G401 (cell line): Measurements from ENCODE around the gene LRCH2. TPM values are rescaled to one million over a fixed set of nuclear protein-coding genes. Genes with fewer than 3 reads are reported as not detected.
"Not testable (repeated sequence)": the region's sequence is repeated elsewhere in the genome, so short reads cannot be mapped to it uniquely, and the experiment has no call there.

Source experiments
- DNase-seq: peaks from one replicate; pipeline ENCODE4 v3.0.0-alpha.2; 2015; ENCODE audit warnings: low spot score
- in situ Hi-C: cut with HindIII; loops from 2 replicates; pipeline ENCODE4 v1.10.0; 2016; ENCODE audit warnings: low sequenced_read_pairs, mixed read lengths
- total RNA-seq: library from RNA; depleted of rRNA; stranded (reverse); fragments of >200 nt; shearing (Covaris generic); gene quantifications from 2 replicates; pipeline ENCODE4 v1.2.3, GENCODE V29; 2014

The LRCH2 gene
- total RNA-seq, 1 experiment from 2014 or later, result 0.10 TPM

DNA sequence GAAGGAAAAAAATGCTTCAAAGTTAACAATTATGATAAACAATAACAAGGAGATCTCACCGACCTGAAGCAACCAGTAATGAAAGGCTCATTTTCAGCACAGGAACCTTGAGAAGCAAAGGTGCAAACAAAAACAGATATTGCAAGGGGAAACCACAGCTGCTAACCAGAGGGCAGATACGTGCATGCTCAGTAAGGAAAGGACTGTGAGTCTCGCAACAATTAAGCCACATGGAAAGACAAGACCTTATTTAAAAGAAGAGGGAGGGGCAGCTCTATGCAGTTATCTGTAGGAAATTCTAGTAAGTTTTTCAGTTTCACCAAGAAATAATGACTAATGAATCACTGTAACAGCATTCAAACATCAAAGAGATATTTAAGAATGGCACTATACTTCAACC, 19.3 kb downstream of the LRCH2 start:
- peak; percentile 9 for DNase-seq
- in situ Hi-C loops, result no loop called here

DNA sequence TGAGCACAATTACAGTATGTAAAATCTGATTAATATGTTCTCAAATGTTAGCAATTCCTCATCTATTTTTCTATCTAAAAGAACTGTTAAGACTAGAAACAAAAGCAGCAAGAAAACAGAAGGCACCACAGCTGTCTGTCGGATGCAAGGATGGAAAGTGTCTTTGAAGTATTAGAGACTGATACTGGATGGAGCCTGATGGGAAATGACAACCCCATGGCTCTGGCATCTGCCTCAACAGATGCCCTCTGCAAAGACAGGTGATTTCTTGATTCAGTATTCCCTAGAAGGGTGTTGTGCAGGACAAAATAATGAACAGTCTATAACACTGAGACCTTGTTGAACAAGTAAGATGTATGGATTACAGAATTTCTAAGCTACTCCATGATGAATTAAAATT, 19.7 kb downstream of the LRCH2 start:
- DNase-seq, result peak; percentile 53
- in situ Hi-C loops, result no loop called here

DNA sequence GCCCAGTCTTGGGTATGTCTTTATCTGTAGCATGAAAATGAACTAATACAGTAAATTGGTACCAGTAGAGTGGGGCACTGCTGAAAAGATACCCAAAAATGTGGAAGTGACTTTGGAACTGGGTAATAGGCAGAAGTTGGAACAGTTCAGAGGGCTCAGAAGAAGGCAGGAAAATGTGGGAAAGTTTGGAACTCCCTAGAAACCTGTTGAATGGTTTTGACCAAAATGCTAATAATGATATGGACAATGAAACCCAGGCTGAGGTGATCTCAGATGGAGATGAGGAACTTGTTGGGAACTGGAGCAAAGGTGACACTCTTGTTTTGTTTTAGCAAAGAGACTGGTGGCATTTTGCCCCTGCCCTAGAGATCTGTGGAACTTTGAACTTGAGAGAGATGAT, 24.3 kb downstream of the LRCH2 start:
- DNase-seq, in situ Hi-C loops: not testable (repeated sequence)

DNA sequence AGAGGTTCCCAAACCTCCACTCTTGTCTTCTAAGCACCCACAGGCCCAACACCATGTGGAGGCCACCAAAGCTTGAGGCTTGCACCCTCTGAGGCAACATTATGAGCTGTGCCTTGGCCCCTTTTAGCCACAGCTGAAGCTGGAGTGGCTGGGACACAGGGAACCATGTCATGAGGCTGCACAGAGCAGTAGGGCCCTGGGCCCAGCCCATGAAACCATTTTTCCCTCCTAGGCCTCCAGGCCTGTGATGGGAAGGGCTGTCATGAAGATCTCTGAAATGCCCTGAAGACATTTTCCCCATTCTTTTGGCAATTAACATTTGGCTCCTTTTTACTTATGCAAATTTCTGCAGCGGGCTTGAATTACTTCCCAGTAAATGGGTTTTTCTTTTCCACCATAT, 29.9 kb downstream of the LRCH2 start:
- no peak for DNase-seq
- in situ Hi-C loops, result no loop called here

DNA sequence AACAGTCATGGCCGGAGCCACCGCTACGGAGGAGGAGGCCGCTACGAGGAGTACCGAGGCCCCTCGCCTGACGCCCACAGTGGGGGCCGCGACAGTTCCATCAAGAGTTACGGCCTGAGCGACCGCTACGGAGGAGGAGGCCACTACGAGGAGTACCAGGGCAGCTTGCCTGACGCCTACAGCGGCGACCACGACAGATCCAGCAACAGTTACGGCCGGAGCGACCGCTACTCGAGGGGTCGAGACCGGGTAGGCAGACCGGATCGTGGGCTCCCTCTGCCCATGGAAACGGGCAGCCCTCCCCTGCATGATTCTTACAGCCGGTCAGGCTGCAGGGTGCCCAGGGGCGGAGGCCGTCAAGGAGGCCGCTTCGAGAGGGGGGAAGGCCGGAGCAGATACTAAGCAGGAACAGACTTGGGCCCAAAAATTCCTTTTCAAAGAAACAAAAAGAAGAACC, 41.6 kb downstream of the LRCH2 start:
- DNase-seq, result no peak
- in situ Hi-C loops, result no loop called here

DNA sequence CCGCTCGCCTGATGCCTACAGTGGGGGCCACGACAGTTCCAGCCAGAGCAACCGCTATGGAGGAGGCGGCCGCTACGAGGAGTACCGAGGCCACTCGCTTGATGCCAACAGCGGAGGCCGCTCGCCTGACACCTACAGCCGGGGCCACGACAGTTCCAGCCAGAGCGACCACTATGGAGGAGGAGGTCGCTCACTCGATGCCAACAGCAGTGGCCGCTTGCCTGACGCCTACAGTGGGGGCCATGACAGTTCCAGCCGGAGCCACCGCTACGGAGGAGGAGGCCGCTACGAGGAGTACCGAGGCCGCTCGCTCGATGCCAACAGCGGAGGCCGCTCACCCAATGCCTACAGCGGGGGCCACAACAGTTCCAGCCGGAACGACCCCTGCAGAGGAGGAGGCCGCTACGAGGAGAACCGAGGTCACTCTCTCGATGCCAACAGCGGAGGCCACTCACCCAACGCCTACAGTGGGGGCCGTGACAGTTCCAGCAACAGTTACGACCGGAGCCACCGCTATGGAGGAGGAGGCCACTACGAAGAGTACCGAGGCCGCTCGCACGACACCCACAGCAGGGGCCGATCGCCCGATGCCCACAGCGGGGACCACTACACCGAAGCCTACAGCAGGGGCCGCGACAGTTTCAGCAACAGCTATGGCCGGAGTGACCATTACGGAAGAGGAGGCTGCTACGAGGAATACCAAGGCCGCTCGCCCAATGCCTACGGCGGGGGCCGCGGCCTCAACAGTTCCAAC, 42.2 kb downstream of the LRCH2 start:
- DNase-seq, result no peak
- in situ Hi-C loops, result no loop called here

DNA sequence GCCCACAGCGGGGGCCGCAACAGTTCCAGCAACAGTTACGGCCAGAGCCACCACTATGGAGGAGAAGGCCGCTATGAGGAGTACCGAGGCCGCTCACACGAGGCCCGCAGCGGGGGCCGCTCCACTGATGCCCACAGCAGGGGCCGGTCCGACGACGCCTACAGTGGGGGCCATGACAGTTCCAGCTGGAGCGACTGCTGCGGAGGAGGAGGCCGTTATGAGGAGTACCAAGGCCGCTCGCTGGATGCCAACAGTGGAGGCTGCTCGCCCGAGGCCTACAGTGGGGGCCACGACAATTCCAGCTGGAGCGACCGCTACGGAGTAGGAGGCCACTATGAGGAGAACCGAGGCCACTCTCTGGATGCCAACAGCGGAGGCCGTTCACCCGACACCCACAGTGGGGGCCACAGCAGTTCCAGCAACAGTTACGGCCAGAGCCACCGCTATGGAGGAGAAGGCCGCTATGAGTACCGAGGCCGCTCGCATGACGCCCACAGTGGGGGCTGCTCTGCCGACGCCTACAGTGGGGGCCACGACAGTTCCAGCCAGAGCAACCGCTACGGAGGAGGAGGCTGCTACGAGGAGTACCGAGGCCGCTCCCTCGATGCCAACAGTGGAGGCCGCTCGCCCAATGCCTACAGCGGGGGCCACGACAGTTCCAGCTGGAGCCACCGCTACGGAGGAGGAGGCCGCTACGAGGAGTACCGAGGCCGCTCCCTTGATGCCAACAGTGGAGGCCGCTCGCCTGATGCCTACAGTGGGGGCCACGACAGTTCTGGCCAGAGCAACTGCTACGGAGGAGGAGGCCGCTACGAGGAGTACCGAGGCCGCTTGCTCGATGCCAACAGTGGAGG, 43.0 kb downstream of the LRCH2 start:
- DNase-seq, result no peak
- in situ Hi-C loops, result no loop called here

DNA sequence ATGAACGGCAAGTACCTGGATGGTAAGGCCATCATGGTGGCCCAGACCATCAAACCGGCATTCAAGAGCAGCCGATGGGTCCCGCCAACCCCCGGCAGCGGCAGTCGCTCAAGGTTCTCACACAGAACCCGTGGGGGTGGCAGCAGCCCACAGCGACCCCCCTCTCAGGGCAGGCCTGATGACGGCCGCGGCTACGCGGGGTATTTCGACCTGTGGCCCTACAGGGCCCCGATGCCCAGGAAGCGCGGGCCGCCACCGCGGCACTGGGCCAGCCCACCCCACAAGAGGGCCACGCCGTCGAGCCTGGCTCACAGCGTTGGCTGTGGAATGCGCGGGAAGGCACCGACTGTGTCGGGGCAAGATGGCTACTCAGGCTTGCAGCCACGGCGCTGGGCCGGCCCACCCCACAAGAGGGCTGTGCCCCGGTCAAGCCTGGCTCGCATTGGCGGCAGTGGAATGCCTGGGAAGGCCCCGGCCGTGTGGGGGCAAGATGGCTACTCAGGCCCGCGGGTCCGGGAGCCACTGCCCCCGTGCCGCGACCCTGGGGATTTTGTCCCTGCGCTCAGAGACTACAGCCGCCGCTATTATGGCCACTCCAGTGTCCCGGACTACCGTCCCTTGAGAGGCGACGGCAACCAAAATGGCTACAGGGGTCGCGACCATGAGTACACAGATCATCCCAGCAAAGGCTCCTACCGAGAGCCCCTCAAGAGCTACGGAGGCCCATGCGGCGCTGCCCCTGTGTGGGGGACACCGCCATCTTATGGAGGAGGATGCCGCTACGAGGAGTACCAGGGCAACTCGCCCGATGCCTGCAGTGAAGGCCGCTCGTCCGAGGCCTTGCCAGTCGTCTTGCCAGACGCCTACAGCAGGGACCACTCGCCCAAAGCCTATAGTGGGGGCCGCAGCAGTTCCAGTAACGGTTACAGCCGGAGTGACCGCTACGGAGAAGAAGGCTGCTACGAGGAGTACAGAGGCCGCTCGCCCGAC, 44.0 kb downstream of the LRCH2 start:
- in situ Hi-C loops, result no loop called here
- no peak for DNase-seq

DNA sequence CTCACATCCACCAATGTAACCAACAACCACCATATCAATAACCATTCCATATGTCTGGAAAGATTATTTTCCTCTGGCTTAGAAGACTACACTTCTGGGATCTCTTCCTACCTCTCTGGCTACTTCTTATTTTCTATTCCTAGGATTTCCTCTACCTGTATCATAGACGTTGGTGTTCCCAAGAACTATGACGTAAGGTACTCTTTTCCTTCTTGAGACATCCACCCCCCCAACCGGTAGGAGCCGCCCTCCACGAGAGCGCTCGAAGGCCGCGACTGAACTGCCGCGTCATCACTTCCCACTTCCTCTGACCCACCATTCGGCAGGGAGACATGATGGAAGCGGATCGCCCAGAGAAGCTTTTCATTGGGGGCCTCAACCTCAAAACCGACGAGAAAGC, 44.8 kb downstream of the LRCH2 start, which contains the start of gene RBMXL3:
TSS of gene RBMXL3 (plus strand) at position 301 of the 400 bp plus-strand sequence. CDS start at position 333, 32 bp downstream.
- no peak for DNase-seq
- in situ Hi-C loops, result no loop called here

DNA sequence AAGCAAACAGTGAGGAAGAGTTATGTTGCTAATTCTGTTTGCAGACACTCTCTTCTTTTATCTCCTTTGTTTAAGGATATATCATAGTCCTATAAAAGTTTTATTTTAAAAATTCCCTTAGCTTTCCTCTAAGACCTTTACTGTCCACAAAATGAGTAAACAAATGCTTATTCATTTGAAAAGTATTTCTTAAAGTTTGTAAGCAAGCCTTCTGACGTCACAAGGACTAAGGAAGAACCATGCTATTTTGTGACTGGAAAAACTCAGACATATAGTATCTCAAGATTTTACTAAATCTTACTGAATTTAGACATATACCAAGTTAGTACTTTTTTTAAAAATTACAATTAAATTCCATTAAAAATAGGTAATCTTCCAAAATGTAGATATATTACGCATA, 49.9 kb downstream of the LRCH2 start:
- in situ Hi-C loops, result no loop called here
- DNase-seq, result no peak

DNA sequence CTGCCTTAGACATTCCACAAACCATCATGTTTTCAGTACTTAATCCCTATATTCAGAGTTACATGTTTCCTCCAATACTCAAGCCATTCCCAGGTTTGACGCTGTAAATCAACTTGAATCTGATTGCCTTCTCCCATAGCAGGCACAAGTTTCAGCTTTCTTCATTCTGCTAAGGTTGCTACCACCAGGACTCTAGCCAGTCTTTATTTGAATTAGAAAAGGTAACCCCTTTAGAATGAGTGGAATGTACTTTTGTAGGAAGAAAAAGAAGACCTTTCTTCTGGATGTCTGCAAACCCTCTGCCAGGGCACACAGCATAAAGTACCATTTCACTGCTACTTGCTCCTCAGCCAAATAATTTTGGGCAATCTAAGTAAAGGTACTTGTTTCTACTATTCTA, 55.4 kb downstream of the LRCH2 start:
- in situ Hi-C loops, result no loop called here
- DNase-seq, result no peak

DNA sequence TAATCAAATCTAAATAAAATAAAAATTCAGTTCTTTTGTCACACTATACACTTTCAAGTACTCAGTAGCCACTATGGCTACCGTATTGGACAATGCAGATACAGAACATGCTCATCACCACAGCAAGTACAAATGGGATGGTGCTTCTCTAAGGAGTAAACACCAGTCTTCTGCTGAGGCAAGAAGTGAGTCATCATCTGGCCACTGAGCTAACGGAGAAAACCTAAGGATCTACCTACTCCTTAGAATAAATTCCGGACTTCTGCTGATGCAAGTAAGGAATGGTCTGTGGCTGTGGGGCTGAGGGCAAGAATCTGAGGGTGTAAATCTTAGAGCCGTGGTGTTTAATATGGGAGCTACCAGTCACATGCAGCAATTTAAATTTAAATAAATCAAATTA, 56.0 kb downstream of the LRCH2 start:
- in situ Hi-C loops, result no loop called here
- DNase-seq, result no peak

DNA sequence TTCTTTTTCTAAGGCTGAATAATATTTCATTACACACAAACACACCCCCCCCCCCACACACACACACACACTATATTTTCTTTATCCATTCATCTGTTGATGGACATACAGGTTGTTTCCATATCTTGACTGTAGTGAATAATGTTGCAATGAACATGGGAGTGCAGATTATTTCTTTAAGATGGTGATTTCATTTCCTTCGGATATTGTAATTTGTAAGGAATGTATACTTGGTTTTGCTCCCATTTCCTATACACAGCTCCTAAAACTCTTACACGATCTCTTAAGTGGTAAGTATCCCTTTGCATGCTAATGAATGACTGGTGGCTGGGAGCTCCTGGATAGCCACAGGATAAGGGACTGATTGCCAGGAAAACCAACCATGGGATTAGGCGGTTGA, 59.3 kb downstream of the LRCH2 start:
- in situ Hi-C loops, result no loop called here
- no peak for DNase-seq

DNA sequence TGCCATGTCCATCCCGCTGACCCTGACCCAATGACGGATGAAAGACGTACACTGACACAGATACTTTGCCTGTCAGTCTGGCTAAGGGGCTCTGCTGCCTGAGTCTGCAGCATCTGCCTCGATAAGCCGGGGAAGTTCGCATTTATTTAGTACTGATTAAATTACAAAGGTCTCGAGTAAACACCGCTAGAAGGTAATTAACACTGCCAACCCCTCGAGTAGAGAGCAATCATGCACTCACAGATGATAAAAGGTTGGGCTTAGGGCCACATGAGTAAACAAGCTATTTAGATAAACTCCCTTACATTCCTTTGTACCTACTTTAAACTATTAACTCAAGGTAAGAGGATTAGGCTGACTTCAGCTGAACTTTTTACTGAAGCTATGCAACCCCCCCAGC, 60.7 kb downstream of the LRCH2 start:
- in situ Hi-C loops, result no loop called here
- no peak for DNase-seq

DNA sequence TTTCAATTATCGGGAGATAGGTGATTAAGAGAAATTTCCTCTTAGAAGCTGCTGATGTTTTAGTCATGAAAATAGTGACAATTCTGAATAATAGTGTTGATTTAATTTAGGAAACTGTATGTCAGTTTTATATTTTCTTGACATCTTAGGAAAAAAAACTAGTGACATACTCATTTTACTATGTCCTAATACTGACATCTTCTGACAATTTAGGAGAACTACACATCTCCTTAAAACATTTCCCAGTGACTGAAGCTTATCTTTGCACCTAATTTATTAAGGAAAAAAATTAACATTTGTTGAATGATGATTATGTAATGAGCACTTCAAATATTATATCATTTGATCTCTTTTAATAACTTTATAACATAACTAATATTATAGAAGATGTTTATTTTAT, 86.7 kb downstream of the LRCH2 start:
- DNase-seq, result peak; percentile 13
- in situ Hi-C loops, result no loop called here

DNA sequence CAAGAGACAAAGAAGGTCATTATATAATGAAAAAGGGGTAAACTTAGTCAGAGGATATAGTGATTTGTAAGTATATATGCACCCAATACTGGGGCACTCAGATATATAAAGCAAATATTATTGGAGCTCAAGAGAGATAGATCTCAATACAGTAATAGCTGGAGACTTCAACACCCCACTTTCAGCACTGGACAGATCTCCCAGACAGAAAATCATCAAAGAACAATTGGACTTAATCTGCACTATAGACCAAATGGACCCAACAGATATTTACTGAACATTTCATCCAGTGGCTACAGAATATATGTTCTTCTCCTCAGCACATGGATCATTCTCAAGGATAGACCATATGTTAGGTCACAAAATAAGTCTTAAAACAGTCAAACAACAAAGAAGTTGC, 91.8 kb downstream of the LRCH2 start:
- DNase-seq, result no peak
- in situ Hi-C loops, result no loop called here

DNA sequence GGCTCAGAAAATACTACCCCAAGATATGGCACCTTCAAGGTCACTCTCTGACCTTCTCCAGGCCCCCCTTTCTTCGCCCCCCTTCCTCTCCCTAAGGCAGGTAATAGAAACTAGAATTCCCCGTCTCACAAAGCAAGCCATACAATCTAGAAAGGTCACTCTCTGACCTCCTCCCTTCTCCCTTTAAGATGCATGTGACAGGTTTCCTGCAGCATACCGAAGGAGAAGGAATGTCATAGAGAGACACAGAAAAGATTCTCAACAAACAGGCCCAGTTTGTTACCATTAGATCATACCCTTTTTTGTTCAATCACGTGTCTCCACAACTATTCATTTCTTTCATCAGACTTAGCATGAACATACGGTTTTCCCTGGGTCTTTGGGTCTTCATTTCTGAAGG, 95.9 kb downstream of the LRCH2 start:
- in situ Hi-C loops, result no loop called here
- DNase-seq, result no peak

DNA sequence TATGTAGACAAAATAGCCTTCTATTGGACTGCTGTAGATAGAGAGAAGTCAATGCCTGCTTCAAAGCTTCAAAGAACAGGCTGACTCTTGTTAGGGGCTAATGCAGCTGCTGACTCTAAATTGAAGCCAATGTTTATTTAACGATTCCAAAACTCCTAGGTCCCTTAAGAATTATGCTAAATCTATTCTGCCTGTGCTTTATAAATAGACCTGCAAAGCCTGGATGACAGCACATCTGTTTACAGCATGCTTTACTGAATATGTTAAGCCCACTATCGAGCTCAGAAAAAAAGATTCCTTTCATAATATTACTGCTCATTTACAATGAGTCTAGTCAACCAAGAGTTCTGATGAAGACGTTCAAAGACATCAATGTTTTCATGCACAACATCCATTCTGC, 99.5 kb downstream of the LRCH2 start:
- in situ Hi-C loops, result no loop called here
- no peak for DNase-seq

DNA sequence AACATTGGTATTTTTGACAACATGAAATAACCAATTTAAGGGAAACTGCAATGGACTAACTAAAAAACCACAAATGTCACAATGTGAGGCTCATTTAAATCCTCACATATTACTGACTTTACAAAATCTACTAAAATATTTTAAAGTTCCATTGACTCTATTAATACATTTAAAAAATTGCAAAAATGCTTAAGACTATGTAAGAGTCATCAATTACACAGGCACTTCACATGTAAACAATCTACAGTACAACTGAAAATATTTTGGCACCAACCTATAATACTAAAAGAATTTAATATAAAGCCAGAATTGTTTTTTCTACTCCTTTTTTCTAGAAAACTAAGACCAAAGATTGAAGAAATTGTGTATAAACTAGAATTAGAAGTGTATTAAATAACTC, 121.5 kb downstream of the LRCH2 start:
- in situ Hi-C loops, result no loop called here

More for the DNA sequence above, 121.5 kb downstream of the LRCH2 start:
- no peak for DNase-seq
